Measurements from ENCODE around the gene RNLS. TPM values are rescaled to one million over a fixed set of nuclear protein-coding genes. Genes with fewer than 3 reads are reported as not detected.

Gene RNLS
- total RNA-seq, 3 donors from 2014 or later (not counting 1 experiment from before 2014, with no cell fraction given), result 4.0 to 6.8 (median 4.4) TPM

GRCh38 chr10:88478256-88478655, 104.9 kb downstream of the RNLS start:
- no peak for ATAC-seq
- no peak for TF ChIP-seq CTCF (IDR thresholded peaks at IDR 0.05)

GRCh38 chr10:88477343-88478085, 105.6 kb downstream of the RNLS start:
- 94% methylated on average over 4 of the region's 4 CpGs for WGBS (ENCODE audit: insufficient coverage)
- no peak overlapping the region for H3K27ac Mint-ChIP-seq

More at GRCh38 chr10:88478256-88478655, 104.9 kb downstream of the RNLS start:
- Histone ChIP-seq H3K4me1 (ENCODE audit: control insufficient read depth, insufficient read depth, low read length) (no peaks in the 10 kb centered on the region), H3K36me3 (ENCODE audit: control insufficient read depth, insufficient read depth, low read length) (no peaks in the 10 kb centered on the region), H3K27ac (ENCODE audit: low read length) (no peak overlapping the region), H3K9me3 (ENCODE audit: control insufficient read depth, insufficient read depth, low read length) (no peaks in the 10 kb centered on the region), H3K4me3 (ENCODE audit: low read length) (no peak overlapping the region), H3K27me3 (ENCODE audit: control insufficient read depth, insufficient read depth, low read length) (no peaks in the 10 kb centered on the region)
- Mint-ChIP-seq H3K9me3 (peaks cover 2 to 3% of the 10 kb centered on the region in 2 donors), H3K27ac (no peak overlapping the region), H3K36me3 (no peaks in the 10 kb centered on the region), H3K4me1 (no peaks in the 10 kb centered on the region), H3K27me3 (ENCODE audit: low read depth in 2 of 2) (peaks cover 7 to 8% of the 10 kb centered on the region in 2 donors), H3K4me3 (no peak overlapping the region)
- DNase-seq, result no peak
- intact Hi-C loops (cut with micrococcal nuclease), result no loop called here
- 100% methylated on average over 2 of the region's 2 CpGs for WGBS (ENCODE audit: insufficient coverage)

DNA sequence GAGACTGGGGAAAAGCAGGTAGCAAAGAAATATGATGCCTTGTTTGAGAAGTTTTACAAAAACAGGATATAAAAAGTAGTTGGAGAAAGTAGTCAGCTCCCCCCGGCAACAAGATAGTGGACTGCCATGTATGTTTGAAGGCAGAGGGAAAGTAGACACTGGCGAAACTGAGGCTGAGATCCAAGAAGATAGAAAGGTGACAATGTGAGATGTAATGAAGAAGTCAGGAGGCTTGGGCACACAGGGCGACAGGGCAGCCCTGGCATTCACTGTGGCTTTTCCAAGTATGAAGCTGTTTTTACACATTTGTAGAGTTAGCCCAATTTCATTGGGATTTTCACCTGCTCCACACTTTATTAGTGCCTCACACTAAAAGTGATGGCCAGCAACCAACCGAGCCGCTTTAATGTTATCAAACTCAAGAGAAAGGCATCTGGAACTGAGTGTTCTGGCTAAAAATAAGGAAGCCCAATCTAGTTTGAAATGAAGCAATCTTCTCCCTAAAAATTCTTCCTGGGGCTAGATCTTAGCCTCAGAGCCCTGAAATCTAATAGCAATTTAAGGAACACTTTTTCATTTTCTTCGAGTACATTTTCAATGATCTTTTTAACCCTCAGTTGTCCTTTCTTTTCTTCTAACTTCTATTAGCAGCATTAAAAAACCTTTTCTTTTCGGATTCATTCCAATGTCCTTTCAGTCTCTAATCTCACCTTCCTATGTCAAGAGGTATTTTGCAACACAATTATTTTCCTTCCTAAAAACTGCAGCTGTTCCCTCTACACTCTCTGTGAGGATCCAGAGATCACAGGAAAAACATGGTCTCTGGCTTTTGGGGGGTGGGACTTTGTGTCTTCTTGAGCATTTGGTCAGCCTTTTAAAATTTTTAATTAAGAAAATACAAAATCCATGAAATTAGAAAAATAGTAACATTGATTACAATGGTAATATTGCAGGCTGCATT, 108.0 kb downstream of the RNLS start:
- 79% methylated on average over 7 of the region's 7 CpGs for WGBS (ENCODE audit: insufficient coverage)
- Histone ChIP-seq H3K4me1 (ENCODE audit: control insufficient read depth, insufficient read depth, low read length) (no peaks in the 10 kb centered on the region), H3K9me3 (ENCODE audit: control insufficient read depth, insufficient read depth, low read length) (no peaks in the 10 kb centered on the region), H3K36me3 (ENCODE audit: control insufficient read depth, insufficient read depth, low read length) (no peaks in the 10 kb centered on the region), H3K27me3 (ENCODE audit: control insufficient read depth, insufficient read depth, low read length) (no peaks in the 10 kb centered on the region), H3K27ac (ENCODE audit: low read length) (no peak overlapping the region), H3K4me3 (ENCODE audit: low read length) (no peak overlapping the region)
- H3K36me3 Mint-ChIP-seq, result no peaks in the 10 kb centered on the region
- ATAC-seq (no peak), DNase-seq (no peak)
- H3K4me3 Mint-ChIP-seq, result no peak overlapping the region
- intact Hi-C loops (cut with micrococcal nuclease), result no loop called here
- no peak for TF ChIP-seq CTCF (IDR thresholded peaks at IDR 0.05)
- H3K27me3 Mint-ChIP-seq (ENCODE audit: low read depth in 2 of 2), result no peaks in the 10 kb centered on the region
- H3K9me3 Mint-ChIP-seq, result no peaks in the 10 kb centered on the region
- H3K4me1 Mint-ChIP-seq, result no peaks in the 10 kb centered on the region
- H3K27ac Mint-ChIP-seq, result no peak overlapping the region

More at GRCh38 chr10:88477343-88478085, 105.6 kb downstream of the RNLS start:
- Mint-ChIP-seq H3K4me1 (no peaks in the 10 kb centered on the region), H3K36me3 (no peaks in the 10 kb centered on the region), H3K4me3 (no peak overlapping the region), H3K9me3 (peaks cover 2 to 3% of the 10 kb centered on the region in 2 donors), H3K27me3 (ENCODE audit: low read depth in 2 of 2) (peaks cover 4 to 8% of the 10 kb centered on the region in 2 donors)
- ATAC-seq (no peak), DNase-seq (no peak)
- Histone ChIP-seq H3K9me3 (ENCODE audit: control insufficient read depth, insufficient read depth, low read length) (no peaks in the 10 kb centered on the region), H3K27me3 (ENCODE audit: control insufficient read depth, insufficient read depth, low read length) (no peaks in the 10 kb centered on the region), H3K4me1 (ENCODE audit: control insufficient read depth, insufficient read depth, low read length) (no peaks in the 10 kb centered on the region), H3K36me3 (ENCODE audit: control insufficient read depth, insufficient read depth, low read length) (no peaks in the 10 kb centered on the region), H3K27ac (ENCODE audit: low read length) (no peak overlapping the region), H3K4me3 (ENCODE audit: low read length) (no peak overlapping the region)
- intact Hi-C loops (cut with micrococcal nuclease), result no loop called here
- TF ChIP-seq CTCF (IDR thresholded peaks at IDR 0.05), result no peak
